ENCODE data around the gene METAP1D.
"Not testable (repeated sequence)": the region's sequence is repeated elsewhere in the genome, so short reads cannot be mapped to it uniquely, and the experiment has no call there.

METAP1D gene

DNA sequence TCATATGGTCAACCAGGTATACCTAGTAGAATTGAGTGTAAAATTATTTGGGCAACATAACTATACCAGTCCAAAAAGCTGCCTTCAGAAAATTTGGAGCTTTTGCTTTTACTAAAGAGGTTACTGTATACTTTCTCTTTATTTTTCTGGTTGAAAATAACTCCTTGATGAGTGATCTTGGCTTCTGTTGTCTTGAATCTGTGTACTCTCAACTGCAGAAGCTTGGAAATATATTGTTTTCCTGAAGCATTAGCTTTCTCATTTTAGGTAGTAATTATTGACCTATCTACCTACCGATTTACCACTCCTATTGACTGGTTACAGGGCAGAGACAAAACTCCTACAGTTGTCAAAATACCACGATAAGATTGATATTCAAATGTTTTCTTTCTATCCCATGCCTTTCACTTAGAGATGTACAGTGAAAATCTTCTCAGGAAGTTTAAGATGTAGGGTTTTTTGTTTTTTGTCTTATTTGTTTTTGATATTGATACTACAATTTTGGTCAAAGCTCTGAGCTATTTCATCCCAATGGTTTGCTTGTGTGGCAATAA lies 49.9 kb downstream of the METAP1D start:
- no peak for DNase-seq

DNA sequence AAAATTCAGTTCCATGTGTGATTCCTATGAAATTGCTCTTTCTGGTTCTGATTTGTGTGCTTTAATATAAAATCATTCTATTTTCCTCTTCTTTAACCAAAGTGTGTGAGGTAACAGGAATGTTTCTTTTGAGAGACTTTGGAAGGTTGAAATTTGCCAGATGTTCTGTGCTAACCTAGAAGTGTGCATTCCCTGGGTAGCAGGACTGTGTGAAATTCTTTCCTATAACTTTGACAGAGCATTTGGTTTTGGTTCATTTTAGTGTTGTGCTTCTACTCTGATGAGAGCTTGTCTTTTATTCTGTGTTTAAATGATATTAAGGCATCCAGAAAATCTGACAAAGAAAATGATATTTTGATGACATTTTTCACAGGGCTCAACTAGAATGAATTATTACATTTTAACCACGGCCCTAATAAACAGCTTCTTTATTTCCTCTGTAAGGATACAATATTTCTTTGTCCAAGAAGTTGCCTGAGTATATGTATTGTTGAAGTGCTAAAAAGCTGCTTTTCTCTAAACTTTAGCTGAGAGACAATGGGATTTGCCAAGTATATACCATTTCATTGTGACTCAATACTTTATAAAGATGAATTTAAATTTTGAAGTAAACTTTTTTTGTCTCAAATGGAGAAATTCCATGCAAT lies 50.8 kb downstream of the METAP1D start:
- no peak for DNase-seq

DNA sequence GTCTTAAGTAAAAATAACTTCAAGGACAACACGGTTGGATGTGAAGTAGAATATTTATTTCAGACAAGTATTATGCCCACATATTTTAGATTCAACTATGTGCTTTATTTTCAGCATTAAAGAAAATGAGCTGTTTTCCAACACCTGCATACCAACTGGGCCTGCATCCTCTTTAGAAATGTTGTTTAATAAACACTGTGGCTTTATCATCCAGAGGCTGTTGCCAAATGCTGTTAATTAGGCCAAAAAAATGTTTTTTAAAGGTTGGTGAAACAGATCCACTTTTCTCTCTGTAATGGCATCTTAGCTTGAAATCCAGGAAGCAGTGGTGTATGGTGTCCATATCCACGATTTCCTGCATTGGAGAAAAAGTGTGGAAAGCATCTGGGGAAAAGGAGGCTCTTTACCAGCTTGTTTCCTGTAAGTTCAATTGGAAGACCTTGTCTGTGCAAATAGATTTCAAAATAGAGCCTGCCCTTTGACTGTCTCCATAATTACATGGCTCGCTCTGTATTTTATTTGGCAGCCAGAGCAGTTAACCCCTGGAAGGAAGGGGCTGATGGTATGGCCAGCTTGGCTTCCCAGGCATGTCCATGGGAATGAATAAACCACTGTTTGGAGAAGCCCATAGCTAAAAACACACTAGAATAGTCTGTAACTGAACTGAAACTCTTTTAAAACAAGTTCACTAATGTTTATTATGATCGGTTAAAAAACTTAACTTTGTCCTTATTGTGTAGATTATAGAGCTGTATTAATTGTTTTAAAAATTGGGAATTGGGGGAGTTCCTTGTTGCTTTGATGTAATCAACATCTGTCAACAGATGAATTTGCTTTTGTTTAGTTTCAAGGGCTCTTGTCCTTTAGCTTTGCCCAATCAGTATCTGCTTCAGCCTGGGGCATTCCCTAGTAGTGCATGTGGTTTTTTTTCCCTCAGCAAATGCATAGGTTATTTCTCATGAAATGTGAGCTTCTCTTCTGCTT lies 52.5 kb downstream of the METAP1D start:
- no peak for DNase-seq

DNA sequence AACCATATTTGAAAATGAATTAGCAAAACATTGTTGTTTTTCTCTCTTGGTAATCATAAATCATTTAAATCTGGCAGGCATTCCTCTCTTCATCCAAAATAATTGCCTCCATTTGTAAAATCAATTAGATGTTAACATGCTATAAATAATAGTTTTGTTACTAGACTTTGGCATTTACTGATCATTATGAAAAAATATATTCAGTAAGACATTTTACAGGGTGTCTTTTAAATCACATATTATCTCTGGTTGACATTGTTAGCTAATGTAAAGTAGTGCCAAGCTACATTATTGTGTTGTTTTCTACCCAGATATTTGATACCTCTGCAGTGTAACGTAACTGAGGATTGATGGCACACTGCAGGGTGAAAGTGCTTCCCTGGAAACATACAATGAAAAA lies 53.7 kb downstream of the METAP1D start:
- no peak for DNase-seq

DNA sequence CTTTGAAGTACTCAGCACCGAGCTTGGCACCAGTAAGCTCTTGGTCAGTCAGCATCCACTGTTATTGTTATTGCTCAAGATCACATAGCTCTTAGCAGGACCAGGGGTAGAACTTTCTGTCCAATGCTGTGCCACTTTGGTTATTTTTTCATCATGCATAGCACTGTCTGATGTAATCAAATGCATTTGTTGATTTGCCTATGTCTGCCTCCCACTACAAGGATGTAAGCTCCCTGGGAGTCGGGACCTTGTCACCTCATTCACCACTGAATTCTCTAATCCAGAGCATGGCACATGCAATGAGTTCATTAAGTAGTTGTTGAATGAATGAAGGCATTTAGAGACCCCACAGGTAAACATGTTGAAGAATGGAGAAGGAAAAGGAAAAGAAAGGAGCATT lies 56.5 kb downstream of the METAP1D start:
- DNase-seq = no peak

DNA sequence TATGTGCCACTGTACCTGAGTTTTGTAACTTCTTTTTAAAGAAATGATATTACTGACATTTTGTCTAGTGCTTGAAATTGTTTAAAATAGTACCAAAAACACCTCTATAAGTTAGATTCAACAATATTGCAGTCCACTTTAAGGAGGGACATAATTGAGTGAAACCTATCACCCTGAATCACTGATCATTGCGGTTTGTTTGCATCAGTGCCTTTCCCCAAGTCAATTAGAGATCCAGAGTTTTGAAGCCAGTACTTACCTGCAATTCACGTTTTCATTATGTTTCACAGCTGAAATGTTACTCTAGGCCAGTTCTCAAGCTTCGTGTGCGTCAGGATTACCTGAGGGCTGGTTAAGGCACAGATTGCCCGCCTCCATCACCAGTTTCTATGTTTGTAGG lies 58.9 kb downstream of the METAP1D start:
- DNase-seq = no peak

DNA sequence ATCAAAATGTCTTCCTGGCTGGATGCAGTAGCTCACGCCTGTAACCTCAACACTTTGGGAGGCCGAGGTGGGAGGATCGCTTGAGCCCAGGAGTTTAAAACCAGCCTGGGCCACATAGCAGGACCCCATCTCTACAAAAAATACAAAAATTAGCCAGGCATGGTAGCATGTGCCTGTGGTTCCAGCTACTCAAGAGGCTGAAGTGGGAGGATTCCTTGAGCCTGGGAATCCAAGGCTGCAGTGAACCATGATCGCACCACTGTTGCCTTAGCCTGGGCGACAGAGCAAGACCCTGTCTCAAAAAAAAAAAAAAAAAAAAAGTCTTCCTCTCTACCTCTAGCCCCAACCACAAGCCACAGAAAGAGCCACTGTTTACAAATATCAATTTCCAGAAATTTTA lies 60.4 kb downstream of the METAP1D start:
- not testable (repeated sequence) for DNase-seq

DNA sequence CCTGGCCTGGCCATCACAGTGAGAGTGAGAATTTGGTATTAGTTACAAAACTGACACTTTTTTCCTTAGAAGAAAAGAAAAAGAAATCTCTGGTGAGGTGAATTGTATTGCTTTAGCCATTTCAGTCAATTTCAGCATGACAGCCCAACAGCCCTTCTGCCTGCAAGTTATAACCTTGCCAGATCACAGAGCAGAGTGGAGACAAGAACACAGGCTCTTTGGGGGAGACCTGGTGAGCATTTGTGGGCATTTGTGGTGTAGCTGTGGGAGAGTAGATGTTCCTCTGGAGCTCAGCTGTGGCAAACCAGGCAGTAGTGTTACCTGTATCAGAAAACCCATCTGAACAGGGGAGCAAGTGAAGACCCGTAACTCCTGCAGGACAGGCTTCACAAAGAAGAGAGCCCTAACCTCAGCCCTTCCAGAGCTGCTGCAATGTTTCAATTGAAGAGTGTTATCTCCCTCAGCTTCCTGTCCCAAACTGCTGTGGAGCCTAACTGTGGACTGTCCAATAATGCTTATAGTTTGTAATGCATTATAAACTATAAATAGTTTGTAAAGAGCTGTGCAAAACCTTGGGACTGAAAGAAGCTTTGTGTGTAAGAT lies 62.8 kb downstream of the METAP1D start:
- DNase-seq = no peak

DNA sequence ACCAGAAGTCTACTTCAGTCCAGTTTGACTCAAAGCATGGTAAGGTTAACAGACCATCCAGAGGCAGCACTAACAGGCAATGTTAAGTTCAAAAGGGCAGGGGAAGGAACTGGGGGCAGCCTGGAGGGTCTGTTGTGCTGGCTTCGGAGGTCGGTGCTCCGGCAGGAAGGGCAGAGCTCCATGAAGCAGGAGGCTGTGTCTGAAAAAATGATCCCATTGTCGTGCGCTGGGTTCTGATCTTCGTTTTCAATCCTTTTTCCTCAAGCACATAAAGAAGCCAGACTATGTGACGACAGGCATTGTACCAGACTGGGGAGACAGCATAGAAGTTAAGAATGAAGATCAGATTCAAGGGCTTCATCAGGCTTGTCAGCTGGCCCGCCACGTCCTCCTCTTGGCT lies 63.7 kb downstream of the METAP1D start:
- no peak for DNase-seq

DNA sequence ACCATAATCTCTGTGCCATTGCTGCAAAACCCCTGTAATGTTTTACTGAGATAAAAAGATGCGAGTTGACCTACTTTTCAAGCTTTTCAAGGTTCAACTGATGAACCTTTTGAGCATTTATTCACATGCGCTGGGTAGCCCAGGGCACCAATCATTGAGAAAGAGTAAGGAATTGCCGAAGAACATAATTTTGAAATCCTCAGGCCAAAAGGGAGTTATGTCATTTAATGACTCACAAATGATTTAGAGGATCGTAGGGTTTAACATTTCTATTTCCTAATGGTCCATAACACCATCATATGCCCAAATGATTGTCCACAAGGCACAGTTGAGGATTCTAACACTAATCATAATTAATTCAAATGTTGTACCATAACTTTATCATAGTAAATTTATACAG lies 65.4 kb downstream of the METAP1D start:
- DNase-seq = no peak

DNA sequence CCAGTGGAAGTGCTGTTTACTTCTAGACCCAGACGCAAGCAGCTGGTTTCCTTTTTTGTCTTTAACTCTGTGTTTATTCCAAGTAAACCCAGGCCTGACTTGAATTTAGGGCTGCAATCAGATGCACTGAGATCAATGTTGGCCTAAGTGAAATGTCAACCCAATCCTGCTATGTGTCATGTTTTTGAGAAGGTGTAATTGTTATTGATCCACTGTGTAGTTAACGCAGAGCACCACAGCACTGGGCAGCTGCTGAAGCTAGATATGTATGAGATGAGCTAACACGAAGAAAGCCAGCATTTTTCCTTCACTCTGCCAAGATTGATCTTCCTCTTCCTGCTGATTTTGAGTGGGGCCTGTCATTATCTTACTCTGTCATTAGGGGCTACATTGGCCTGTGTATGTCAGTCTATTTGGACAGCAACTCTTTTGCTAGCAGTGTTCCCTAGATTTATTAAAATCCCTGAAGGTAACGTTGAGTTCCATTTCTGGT lies 66.7 kb downstream of the METAP1D start:
- no peak for DNase-seq

DNA sequence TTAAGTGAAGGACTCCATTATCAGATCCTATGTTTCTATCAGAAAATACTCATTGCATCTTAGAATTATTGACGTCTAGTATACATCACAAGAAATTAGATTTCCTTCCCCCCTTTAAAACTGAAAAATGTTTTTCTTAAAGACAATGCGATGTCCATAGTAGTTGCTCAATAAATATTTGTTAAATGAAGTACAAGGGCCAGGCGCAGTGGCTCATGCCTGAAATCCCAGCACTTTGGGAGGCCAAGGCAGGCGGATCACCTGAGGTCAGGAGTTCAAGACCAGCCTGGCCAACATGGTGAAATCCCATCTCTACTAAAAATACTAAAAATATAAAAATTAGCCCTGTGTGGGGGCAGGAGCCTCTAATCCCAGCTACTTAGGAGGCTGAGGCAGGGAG lies 68.2 kb downstream of the METAP1D start:
- DNase-seq = not testable (repeated sequence)

DNA sequence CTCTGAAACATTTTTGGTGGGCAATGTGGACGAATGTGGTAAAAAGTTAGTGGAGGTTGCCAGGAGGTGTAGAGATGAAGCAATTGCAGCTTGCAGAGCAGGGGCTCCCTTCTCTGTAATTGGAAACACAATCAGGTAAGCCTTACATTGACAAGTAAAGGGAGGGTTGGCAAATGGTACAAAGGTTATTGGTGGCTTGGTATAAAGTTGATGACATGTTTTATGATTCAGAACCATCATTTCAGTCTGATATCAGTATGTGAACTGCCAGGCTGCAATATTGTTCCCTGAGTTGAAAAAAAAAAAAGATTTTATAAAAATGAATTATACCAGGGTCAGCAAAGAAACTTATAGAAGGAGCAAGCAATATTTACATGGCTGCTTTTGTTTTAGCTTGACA lies 71.2 kb downstream of the METAP1D start:
- DNase-seq = no peak

DNA sequence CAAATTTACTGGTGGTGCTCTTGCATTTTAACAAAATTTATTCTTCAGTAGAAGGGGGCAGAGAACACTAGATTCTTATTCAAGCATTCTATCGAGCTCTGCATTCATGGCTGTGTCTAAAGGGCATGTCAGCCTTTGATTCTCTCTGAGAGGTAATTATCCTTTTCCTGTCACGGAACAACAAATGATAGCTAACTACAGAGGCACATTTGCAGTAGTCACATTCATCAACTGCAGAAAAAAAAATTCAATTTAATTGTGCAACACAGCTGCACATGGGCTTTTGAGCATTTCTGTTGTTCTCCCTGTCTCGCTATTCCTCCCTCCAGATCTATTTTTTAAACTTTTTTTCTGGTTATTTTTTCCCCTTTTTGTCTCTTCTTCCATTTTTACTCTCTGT lies 72.5 kb downstream of the METAP1D start:
- no peak for DNase-seq

DNA sequence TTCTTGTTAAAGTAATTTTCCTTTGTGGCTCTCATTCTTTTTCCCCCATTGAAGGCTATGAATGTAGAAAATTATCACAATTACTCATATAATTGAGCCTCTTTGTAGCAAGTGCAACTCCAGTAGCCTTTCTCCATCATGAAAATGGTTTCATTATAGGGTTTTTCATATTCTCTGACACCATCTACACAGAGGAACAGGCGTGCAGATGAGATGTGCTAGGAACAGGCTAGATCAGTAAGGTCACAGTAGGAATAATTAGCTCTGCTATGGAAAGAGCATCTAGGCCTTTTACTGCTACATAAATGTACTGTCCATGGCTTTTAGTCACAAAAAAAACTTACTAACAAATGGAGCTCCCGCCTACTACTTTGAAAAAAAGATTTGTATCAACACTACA lies 73.0 kb downstream of the METAP1D start:
- DNase-seq = no peak

DNA sequence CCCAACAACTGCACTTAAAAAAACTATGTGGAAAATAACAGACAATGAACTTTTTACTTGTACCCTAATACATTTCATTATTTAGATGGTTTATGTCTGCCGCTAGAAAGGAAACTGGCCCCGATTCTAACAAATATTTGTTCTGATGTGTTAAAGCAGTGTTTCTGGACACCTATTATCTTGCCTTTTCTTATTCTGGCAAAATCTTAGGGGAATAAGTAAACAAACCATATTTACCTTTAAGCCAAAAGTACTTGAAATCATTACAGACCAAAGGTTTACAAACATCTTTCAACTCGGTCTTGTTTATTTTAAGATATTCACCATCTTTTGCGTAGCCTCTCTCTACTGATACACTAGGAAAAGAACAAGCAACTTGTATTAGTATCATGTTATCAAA lies 73.8 kb downstream of the METAP1D start:
- no peak for DNase-seq

DNA sequence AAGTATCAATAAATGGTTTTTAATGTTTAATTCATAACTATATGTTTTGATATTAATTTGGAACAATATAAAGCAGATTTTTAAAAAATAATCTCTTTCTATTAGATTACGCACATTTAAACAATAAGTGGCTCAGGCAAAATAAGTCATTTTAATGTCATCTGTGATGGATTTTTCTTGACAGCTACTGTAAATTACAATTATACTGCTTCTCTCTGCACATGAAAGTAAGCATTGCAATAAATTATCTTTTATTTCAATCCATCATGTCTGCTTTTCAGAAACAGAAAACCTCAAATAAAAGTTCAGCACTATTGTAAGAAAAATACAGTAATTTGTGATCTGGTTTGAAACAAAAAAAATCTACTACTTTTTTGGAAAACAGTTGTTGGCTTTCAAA lies 74.5 kb downstream of the METAP1D start:
- DNase-seq = no peak

DNA sequence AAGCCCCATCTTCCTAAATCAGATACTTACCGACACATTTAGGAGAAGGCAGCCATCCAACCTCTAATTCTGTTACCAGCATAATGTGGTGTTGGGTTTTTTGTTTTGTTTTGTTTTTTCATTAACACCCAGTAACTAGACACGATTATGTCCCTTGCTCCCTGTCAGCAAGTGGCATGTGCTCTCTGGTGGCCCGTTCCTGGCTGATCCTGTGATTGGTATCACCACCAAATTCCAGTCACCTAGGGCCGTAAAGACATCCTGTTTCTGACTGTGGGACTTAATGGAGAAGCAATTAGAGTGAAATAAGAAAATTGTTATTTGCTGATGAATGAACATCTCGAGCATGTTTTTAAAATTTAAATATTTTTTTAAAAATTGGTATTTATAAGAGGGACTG lies 79.7 kb downstream of the METAP1D start:
- no peak for DNase-seq

DNA sequence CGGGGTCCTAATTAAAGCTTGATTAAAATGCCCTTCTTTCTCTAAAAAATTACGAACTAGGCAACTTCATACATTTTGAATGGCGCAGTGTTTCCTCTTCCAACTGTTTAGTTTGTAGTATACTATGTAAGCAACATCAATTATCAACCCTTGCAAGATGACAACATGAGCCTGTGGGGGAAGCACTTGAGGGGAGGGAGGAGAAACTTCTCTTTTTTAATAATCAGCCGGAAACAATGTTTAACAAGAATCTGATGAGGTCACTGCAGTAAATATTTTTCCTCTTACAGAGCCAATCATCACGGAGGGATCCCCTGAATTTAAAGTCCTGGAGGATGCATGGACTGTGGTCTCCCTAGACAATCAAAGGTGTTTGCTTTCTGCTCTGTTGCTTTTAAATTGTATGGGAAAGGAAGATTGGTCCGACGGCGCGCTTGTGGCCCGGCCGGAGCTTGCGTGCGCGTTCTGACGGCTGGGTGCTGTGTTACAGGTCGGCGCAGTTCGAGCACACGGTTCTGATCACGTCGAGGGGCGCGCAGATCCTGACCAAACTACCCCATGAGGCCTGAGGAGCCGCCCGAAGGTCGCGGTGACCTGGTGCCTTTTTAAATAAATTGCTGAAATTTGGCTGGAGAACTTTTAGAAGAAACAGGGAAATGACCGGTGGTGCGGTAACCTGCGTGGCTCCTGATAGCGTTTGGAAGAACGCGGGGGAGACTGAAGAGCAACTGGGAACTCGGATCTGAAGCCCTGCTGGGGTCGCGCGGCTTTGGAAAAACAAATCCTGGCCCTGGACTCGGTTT lies 80.3 kb downstream of the METAP1D start:
- DNase-seq = no peak

DNA sequence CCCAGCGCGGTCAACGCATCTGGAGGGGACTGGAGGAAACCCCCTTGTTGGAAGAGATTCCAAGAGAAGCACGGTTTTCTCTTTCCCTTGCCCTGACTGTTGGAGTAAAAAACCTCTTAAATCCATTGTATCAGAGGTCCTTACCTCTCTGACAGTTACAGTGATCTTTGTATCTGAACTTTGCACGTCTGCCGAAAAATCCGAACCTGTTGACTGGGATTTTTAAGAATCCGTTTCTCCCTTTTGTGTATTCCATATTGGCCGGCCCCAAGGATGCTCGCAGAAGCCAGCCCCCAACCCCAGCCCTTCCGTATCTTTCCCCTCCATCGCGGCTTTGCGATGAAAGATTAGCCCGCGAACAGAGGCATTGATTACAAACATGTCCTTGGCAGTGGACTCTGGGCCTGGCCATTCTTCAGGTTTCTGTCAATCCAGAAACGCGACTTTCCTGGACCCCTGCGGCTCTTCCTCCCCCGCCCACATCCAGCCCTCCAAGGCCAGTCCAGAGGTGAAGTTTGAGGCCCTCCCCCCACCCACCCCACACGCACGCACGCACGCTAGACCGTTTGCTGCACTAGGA lies 81.0 kb downstream of the METAP1D start:
- DNase-seq = no peak

DNA sequence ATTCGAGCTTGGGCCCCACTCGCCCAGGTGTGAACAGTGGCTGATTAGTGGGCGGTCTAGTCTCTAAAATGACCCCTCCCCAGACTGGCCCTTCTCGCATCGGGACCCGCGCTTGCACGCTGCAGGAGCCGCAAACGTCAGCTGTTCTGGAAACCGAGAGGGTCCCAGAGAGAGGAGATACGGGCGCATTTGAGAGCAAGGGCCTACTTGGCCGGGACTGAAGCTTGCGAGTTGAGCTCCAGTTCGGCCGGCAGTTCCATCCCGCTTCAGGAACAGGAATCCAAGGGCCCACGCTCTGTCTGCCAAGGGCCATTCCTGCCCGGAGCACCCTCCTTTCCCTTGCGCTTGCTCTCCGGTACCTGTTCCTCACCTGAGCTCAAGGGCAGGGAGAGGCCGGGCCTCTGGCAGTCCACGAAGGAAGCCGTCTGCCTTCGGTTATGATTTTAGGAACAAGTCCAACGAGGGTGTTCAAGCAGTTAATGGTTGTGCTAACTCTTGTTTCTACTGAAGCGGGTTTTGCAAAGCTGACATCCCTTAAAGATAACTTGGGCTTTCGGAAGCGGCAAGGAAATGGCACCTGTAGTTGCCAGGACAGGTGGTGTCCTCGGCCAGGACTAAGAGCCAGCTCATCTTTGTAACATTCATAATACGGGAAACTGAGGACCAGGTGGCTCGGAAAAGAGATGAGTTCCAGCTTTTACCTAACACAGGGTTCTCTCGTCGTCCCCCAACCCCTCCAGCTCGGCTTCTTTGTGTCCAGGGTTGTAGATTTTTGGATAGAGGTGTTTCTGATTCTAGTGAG lies 81.7 kb downstream of the METAP1D start:
- DNase-seq = no peak
